Memory B cell (primary cell): ENCODE results near the gene PTPRM.
"Not testable (repeated sequence)": the region's sequence is repeated elsewhere in the genome, so short reads cannot be mapped to it uniquely, and the experiment has no call there.

Experiments used
- ATAC-seq: fragments of 150-1000 bp; cut with Tn5 transposase; 2 replicates; pipeline ENCODE4 v1.10.0; 2021; ENCODE audit warnings: low read depth, mild to moderate bottlenecking, moderate library complexity
- DNase-seq, 2 donors: peaks; one replicate each; pipeline ENCODE4 v3.0.0; 2022; ENCODE audit warnings: low spot score in 2 of 2
- H3K27ac Mint-ChIP-seq: one replicate; pipeline ENCODE4 v1.8.0; 2022; ENCODE audit warnings: mild to moderate bottlenecking, moderate library complexity, mixed read lengths
- H3K27me3 Mint-ChIP-seq: one replicate; pipeline ENCODE4 v1.8.0; 2022; ENCODE audit warnings: mixed read lengths
- H3K36me3 Mint-ChIP-seq: one replicate; pipeline ENCODE4 v1.8.0; 2022; ENCODE audit warnings: mild to moderate bottlenecking, mixed read lengths
- H3K4me1 Mint-ChIP-seq: one replicate; pipeline ENCODE4 v1.8.0; 2022; ENCODE audit warnings: mixed read lengths
- H3K4me3 Mint-ChIP-seq: one replicate; pipeline ENCODE4 v1.8.0; 2022; ENCODE audit warnings: mild to moderate bottlenecking, moderate library complexity, mixed read lengths
- H3K9me3 Mint-ChIP-seq: one replicate; pipeline ENCODE4 v1.8.0; 2022; ENCODE audit warnings: mixed read lengths

PTPRM gene

GRCh38 chr18:7735196-7735595 lies 168.1 kb downstream of the PTPRM start:
- DNase-seq (no peak), ATAC-seq (no peak)
- Mint-ChIP-seq H3K27me3 (no peaks in the 10 kb centered on the region), H3K9me3 (peaks cover 3% of the 10 kb centered on the region), H3K4me3 (no peak overlapping the region), H3K27ac (no peak overlapping the region), H3K36me3 (no peaks in the 10 kb centered on the region), H3K4me1 (no peaks in the 10 kb centered on the region)

DNA sequence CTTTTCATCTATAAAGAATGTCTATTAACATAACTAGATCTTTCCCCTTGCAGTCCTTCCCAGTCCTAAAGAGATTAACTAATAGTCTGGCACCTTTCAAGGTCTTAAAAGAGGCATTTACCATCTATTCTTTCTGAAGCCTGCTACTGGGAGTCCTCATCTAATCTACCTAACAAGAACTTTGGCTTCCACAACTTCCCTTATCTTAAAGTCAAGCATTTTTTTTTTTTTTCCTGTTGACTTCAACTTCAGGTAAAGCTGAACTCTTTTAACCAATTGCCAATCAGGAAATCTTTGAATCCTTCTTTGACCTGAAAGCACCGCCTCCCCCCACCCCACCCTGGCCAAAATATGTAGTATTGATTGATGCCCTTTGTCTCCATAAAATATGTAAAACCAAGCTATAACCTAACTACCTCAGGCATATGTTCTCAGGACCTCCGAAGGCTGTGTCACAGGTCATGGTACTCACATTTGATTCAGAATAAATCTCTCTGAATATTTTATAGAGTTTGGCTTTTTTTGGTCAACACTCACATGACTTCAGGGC lies 168.6 kb downstream of the PTPRM start:
- Mint-ChIP-seq H3K4me1 (no peaks in the 10 kb centered on the region), H3K27me3 (no peaks in the 10 kb centered on the region), H3K36me3 (no peaks in the 10 kb centered on the region), H3K4me3 (no peak overlapping the region), H3K9me3 (peaks cover 3% of the 10 kb centered on the region), H3K27ac (no peak overlapping the region)
- no peak for ATAC-seq
- DNase-seq = no peak

DNA sequence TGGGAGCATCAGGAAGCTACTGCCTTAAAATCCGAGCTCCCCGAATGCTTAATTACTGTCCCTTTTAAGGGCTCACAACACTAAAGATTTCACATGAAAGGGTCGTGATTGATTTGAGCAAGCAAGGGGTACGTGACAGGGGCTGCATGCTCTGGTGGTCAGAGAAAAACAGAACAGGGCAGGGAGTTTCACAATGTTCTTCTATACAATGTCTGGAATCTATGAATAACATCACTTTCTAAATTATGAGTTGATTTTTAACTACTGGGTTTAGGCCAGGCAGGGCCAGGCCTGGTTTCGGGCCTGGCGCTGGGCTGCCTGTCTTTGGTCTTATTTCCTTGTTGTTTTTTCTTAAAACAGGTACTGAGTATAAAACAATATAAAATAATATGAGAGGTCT lies 169.4 kb downstream of the PTPRM start:
- not testable (repeated sequence) for H3K9me3 Mint-ChIP-seq, H3K4me3 Mint-ChIP-seq, H3K27ac Mint-ChIP-seq, H3K27me3 Mint-ChIP-seq, H3K36me3 Mint-ChIP-seq, DNase-seq, H3K4me1 Mint-ChIP-seq, ATAC-seq

GRCh38 chr18:7737550-7737949 lies 170.4 kb downstream of the PTPRM start:
- H3K27me3 Mint-ChIP-seq = no peaks in the 10 kb centered on the region
- H3K36me3 Mint-ChIP-seq = no peaks in the 10 kb centered on the region
- no peaks in the 10 kb centered on the region for H3K4me1 Mint-ChIP-seq
- no peak overlapping the region for H3K27ac Mint-ChIP-seq
- ATAC-seq = no peak
- no peak overlapping the region for H3K4me3 Mint-ChIP-seq
- no peak for DNase-seq
- peaks cover 3% of the 10 kb centered on the region for H3K9me3 Mint-ChIP-seq

DNA sequence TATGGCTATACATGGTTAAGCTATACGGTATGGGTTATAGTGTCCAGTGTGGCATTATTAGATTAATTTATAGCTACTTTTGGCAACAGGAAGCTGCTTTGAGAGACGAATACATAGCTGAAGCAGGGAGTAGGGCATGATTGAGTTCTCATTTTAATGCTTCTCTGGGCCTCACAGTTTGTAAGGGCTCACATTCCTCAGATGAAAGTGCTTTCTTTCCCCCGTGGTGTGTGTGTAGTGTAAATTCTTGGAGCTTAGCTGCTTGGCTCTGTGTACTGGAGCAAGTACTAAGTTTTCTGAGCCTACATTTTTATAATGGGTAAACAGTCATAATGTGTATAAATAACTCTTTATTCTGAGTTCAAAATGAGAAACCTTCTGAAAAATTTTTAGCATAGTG lies 173.7 kb downstream of the PTPRM start:
- Mint-ChIP-seq H3K4me3 (no peak overlapping the region), H3K27ac (no peak overlapping the region), H3K4me1 (no peaks in the 10 kb centered on the region), H3K27me3 (no peaks in the 10 kb centered on the region), H3K36me3 (no peaks in the 10 kb centered on the region), H3K9me3 (peaks cover 6% of the 10 kb centered on the region)
- ATAC-seq (no peak), DNase-seq (no peak)

DNA sequence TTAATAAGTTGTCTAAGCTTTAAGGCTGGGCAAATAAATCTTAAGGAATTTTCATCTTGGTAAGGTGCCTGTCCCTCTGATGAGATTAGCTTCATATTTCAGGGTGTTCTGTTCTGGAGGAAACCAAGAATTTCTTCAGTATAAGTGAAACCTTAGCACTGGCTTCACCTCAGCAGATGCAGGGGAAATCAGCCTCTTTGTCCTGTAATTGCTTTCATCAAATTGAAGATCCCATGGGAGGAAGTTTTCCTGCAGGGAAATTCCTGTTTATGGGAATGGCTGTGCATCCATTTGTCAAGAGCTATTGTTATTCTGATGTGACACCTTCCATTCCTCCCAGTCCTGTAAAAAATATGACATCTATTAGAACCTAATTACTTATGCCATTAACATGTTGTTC lies 174.5 kb downstream of the PTPRM start:
- Mint-ChIP-seq H3K9me3 (peaks cover 8% of the 10 kb centered on the region), H3K27me3 (no peaks in the 10 kb centered on the region), H3K4me3 (no peak overlapping the region), H3K4me1 (no peaks in the 10 kb centered on the region), H3K27ac (no peak overlapping the region), H3K36me3 (no peaks in the 10 kb centered on the region)
- DNase-seq (no peak), ATAC-seq (no peak)

DNA sequence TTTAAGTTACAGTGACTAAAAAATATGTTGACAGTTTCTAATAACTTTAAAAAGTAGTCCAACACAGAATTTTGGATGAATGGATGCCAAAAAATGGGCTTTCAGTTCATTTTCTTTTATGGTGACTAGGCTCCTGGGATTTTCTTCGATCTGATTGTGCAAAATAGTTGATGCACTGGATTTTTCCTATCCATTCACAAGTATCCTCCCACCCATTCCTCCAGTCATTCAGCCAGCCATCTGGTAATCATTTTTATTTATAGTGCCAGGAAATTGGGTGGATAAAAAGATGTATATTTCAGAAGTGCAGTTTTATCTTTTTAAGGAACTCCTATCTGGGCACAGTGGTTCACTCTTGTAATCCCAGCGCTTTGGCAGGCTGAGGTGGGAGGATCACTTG lies 175.1 kb downstream of the PTPRM start:
- ATAC-seq = no peak
- Mint-ChIP-seq H3K9me3 (peaks cover 8% of the 10 kb centered on the region), H3K4me1 (no peaks in the 10 kb centered on the region), H3K27ac (no peak overlapping the region), H3K36me3 (no peaks in the 10 kb centered on the region), H3K4me3 (no peak overlapping the region), H3K27me3 (no peaks in the 10 kb centered on the region)
- DNase-seq = no peak

GRCh38 chr18:7743256-7743655 lies 176.1 kb downstream of the PTPRM start:
- H3K27ac Mint-ChIP-seq = no peak overlapping the region
- peaks cover 5% of the 10 kb centered on the region for H3K9me3 Mint-ChIP-seq
- no peaks in the 10 kb centered on the region for H3K4me1 Mint-ChIP-seq
- no peak overlapping the region for H3K4me3 Mint-ChIP-seq
- no peaks in the 10 kb centered on the region for H3K36me3 Mint-ChIP-seq
- DNase-seq = no peak
- H3K27me3 Mint-ChIP-seq = no peaks in the 10 kb centered on the region
- no peak for ATAC-seq

- Mint-ChIP-seq H3K4me3 (no peak overlapping the region), H3K36me3 (no peaks in the 10 kb centered on the region), H3K9me3 (peaks cover 8% of the 10 kb centered on the region), H3K4me1 (no peaks in the 10 kb centered on the region), H3K27ac (no peak overlapping the region), H3K27me3 (no peaks in the 10 kb centered on the region)
- ATAC-seq (no peak), DNase-seq (no peak)
These were observed 179.0 kb downstream of the PTPRM start for GRCh38 chr18:7746106-7746505.

DNA sequence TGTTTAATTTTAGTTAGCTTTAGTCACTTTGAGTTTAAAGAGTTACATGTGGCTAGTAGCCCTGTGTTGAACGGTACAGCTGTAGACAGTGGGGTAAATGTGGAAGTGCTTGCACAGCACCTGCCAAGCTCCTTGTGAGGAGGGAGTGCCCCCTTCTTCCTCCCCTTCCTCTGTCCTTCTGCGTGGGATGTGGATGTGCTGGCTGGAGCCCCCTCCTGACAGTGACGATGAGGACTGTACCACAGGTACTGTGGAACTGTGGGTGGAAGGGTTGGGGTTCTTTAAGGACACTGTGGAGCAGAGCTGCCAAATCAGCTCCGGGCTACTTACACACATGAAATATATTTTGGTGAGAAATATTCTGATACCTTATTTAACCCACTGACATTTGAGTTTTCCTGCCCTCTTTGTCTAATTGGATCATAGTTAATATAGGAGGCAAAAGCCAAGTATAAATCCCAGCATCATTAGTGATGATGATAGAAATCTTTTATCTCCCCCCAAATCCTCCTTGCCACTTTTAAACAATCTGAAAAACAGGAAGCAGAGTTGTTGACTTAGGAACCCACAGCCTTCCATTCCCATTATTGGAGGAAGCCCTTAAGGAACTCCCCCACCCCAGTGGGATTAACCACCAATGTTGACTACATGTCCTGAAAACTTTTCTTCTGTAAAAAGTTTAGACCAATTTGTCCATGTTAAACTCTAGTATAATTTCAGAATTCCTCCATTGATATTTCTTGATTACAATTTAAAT lies 181.3 kb downstream of the PTPRM start:
- Mint-ChIP-seq H3K4me3 (no peak overlapping the region), H3K27ac (no peak overlapping the region), H3K27me3 (no peaks in the 10 kb centered on the region), H3K9me3 (peaks cover 8% of the 10 kb centered on the region), H3K36me3 (no peaks in the 10 kb centered on the region), H3K4me1 (no peaks in the 10 kb centered on the region)
- ATAC-seq (no peak), DNase-seq (no peak)

GRCh38 chr18:7749008-7749405 lies 181.9 kb downstream of the PTPRM start:
- Mint-ChIP-seq H3K4me1 (no peaks in the 10 kb centered on the region), H3K4me3 (no peak overlapping the region), H3K9me3 (peaks cover 8% of the 10 kb centered on the region), H3K27me3 (no peaks in the 10 kb centered on the region), H3K27ac (no peak overlapping the region), H3K36me3 (no peaks in the 10 kb centered on the region)
- no peak for ATAC-seq
- no peak for DNase-seq

GRCh38 chr18:7749510-7749981 lies 182.4 kb downstream of the PTPRM start:
- Mint-ChIP-seq H3K27me3 (no peaks in the 10 kb centered on the region), H3K27ac (no peak overlapping the region), H3K4me3 (no peak overlapping the region), H3K36me3 (no peaks in the 10 kb centered on the region), H3K4me1 (no peaks in the 10 kb centered on the region), H3K9me3 (peaks cover 8% of the 10 kb centered on the region)
- ATAC-seq (no peak), DNase-seq (no peak)

DNA sequence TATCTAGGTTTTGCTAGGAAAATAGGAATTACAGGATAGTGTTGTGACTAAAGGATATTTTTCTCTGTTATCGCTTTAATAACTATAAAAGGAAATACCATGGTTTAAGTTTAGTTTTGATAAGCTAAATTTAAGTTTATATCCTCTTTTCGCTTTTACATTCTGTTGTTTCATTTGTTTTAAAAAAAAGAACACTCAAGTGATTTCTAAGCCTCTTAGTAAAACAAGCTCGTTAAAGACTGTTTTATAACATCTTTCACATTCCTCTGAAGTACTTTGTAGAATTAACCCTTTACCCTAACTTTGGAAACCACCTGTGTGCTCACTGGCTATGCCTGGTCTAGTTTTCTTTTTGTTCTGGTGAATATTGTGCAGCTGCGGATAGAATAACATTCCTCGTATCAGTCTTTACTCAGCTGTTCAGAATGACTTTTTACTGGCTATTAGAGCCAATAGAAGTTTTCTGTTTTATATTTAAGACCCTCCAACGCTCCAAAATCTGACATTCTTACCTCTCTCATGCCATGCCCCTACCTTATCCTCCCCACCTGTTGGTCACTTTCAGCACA lies 183.1 kb downstream of the PTPRM start:
- ATAC-seq = no peak
- Mint-ChIP-seq H3K4me3 (no peak overlapping the region), H3K27ac (no peak overlapping the region), H3K36me3 (no peaks in the 10 kb centered on the region), H3K27me3 (no peaks in the 10 kb centered on the region), H3K9me3 (peaks cover 8% of the 10 kb centered on the region), H3K4me1 (no peaks in the 10 kb centered on the region)
- DNase-seq = no peak

DNA sequence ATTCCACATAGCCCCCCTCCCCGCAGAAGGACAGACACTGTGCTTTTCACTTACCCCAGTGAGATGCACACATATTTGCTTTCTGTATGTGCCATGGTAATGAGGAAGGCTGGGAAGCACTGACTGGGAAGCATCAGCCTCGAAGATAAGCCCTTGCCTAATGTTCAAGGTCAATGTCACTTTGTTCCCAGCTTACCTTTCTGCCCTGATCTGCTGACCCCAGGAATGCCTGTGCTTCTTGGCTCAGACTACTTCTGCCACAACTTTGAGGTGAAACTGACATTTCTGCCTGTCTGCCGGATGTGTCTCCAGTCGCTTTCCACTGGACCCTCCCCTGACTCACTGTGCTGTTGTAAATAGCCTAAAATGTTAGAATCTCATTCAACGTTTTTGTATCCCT lies 183.8 kb downstream of the PTPRM start:
- DNase-seq = no peak
- peaks cover 3% of the 10 kb centered on the region for H3K9me3 Mint-ChIP-seq
- no peaks in the 10 kb centered on the region for H3K4me1 Mint-ChIP-seq
- no peak overlapping the region for H3K27ac Mint-ChIP-seq
- H3K27me3 Mint-ChIP-seq = no peaks in the 10 kb centered on the region
- H3K36me3 Mint-ChIP-seq = no peaks in the 10 kb centered on the region
- no peak for ATAC-seq
- no peak overlapping the region for H3K4me3 Mint-ChIP-seq

DNA sequence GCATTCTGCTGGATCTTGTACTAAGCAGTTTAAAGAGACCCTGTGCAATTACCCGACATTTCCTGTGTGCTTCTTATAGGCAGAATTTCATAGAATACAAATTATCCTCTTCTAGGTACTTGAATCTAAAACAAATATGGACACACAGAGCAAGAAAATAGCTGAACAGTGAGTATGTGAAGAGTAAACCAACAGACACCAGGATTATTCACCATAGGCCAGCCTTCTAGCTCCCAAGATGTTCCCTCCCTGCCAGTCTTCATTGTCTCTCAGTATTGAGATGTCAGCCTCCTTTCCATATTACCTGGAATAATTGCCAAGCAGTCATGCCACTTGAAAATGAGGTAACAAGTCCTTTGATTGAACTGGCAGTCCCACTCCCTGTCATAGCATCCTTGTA lies 187.1 kb downstream of the PTPRM start:
- H3K4me1 Mint-ChIP-seq = no peaks in the 10 kb centered on the region
- H3K36me3 Mint-ChIP-seq = no peaks in the 10 kb centered on the region

More for the DNA sequence above, 187.1 kb downstream of the PTPRM start:
- no peak for ATAC-seq
- Mint-ChIP-seq H3K27ac (no peak overlapping the region), H3K9me3 (peaks cover 2% of the 10 kb centered on the region), H3K4me3 (no peak overlapping the region), H3K27me3 (no peaks in the 10 kb centered on the region)
- DNase-seq = no peak
